Retinal pigment epithelial cell (primary cell): Measurements from ENCODE around the gene CD2.

Experiments used
- DNase-seq: peaks from one replicate; pipeline ENCODE4 v3.0.0-alpha.2; 2010; ENCODE audit warnings: low read depth
- H3K4me3 ChIP-seq: 2 replicates; pipeline ENCODE4 v1.5.1; 2011; ENCODE audit warnings: mild to moderate bottlenecking, low read length, control low read depth, moderate library complexity
- CTCF ChIP-seq: conservative IDR thresholded peaks from 2 replicates; pipeline ENCODE4 v1.5.1; 2011; ENCODE audit warnings: low read depth, low read length, control low read depth, inconsistent platforms

Gene CD2

DNA sequence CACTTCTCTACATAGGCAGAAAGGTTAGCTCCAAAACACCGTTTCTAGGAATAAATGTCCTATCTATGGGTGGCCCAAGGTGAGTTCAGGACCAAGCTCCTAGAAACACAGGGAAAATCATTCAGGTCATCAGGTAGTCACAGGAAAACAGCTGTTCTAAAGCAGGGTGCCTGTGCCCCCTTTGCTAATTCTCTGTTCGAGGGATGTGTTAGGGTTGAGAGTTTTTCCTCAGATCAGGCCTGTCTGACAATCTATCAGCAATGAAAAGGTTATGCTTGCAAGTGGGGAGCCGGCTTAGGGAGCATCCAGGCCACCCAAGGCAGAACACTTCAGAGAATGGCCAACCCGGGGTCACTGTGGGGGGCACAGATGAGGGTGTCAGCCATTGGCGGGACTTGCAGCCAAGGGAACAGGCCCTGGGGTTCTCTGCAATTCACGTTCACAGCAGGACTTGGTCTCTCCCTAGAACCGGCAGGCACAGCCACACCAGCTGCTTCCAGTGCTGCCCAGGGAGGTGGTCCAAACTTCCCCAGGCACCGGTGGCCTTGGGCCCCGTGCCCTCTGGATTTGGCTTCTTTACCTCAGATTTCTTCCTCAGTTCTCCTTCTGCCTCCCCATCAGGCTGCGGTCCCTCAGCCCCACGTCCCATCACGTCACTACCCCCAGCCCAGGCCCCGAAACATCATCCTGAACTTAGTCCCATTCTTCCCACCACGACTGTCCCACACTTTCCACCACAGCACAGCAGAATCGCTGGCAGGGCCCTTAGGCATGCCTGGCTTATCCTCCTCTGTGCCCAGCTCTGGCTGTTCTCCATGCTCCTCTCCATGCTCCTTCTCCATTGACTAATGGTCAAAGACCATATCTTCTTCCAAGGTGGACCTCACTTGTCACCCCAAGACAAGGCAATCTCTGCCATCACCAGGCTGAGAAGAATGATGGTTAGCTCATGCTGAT is 11.0 kb downstream of the CD2 start:
- H3K4me3 ChIP-seq = no peak overlapping the region
- DNase-seq = no peak
- no peak for TF ChIP-seq CTCF

DNA sequence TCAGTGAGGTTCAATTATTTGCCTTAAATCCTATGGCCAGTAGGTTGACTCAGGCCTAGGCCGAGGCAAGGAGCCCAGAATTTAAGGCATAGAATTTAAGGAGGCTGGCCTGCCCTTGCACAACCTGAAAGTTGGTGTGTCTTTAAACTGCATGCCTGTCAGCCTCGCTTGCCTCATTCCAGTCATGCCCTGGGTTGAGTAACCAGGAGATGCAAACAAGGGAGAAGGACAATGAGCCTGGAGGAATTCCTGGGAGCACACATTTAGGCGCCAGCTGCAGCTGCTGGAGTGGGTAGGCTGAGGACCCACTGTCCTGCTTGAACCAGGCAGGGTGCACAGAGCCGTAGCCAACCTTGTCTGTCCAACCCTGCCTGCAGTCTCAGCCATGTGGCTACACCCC is 11.7 kb downstream of the CD2 start:
- no peak for DNase-seq
- no peak overlapping the region for H3K4me3 ChIP-seq
- no peak for TF ChIP-seq CTCF

- no peak overlapping the region for H3K4me3 ChIP-seq
- no peak for DNase-seq
- no peak for TF ChIP-seq CTCF
These were observed 12.6 kb downstream of the CD2 start for GRCh38 chr1:116766616-116767469.

GRCh38 chr1:116767782-116768382 is 13.7 kb downstream of the CD2 start:
- no peak for DNase-seq
- H3K4me3 ChIP-seq = no peak overlapping the region
- no peak for TF ChIP-seq CTCF

- H3K4me3 ChIP-seq = no peak overlapping the region
- no peak for DNase-seq
- TF ChIP-seq CTCF = no peak
These were observed 14.3 kb downstream of the CD2 start for GRCh38 chr1:116768416-116769103.

GRCh38 chr1:116769104-116769452 is 14.8 kb downstream of the CD2 start:
- no peak for DNase-seq
- H3K4me3 ChIP-seq = no peak overlapping the region
- TF ChIP-seq CTCF = no peak
